NCI-H345 treated with DMSO at 0.1 percent for 48 hours (cell line): Measurements from ENCODE around the gene RALGPS1.

ENCODE experiments used
- DNase-seq: peaks from one replicate; lab custom pipeline; 2025; ENCODE audit not compliant: unreplicated experiment; lab: John Stamatoyannopoulos, UW

The RALGPS1 gene

GRCh38 chr9:127075624-127076372 is 161.2 kb downstream of the RALGPS1 start:
- DNase-seq: no peak

GRCh38 chr9:127076860-127077643 is 162.5 kb downstream of the RALGPS1 start:
- DNase-seq: no peak

- no peak for DNase-seq
Measured at GRCh38 chr9:127077644-127077946, 163.0 kb downstream of the RALGPS1 start.

GRCh38 chr9:127078336-127078735 is 163.8 kb downstream of the RALGPS1 start:
- no peak for DNase-seq

GRCh38 chr9:127078988-127079387 is 164.4 kb downstream of the RALGPS1 start:
- no peak for DNase-seq

- no peak for DNase-seq
Measured at GRCh38 chr9:127079446-127080140, 165.0 kb downstream of the RALGPS1 start.

GRCh38 chr9:127081250-127082185 is 166.9 kb downstream of the RALGPS1 start:
- DNase-seq: no peak

GRCh38 chr9:127083138-127083980 is 168.8 kb downstream of the RALGPS1 start:
- DNase-seq: no peak

GRCh38 chr9:127084076-127085039 is 169.8 kb downstream of the RALGPS1 start:
- no peak for DNase-seq

GRCh38 chr9:127085186-127085585 is 170.6 kb downstream of the RALGPS1 start:
- no peak for DNase-seq

GRCh38 chr9:127086771-127087170 is 172.2 kb downstream of the RALGPS1 start:
- DNase-seq: no peak

GRCh38 chr9:127087411-127087810 is 172.8 kb downstream of the RALGPS1 start:
- DNase-seq: no peak

- no peak for DNase-seq
Measured at GRCh38 chr9:127087836-127088235, 173.3 kb downstream of the RALGPS1 start.

GRCh38 chr9:127088724-127089615 is 174.4 kb downstream of the RALGPS1 start:
- no peak for DNase-seq

GRCh38 chr9:127089631-127090081 is 175.1 kb downstream of the RALGPS1 start:
- no peak for DNase-seq

GRCh38 chr9:127090341-127090985 is 175.9 kb downstream of the RALGPS1 start:
- no peak for DNase-seq

- no peak for DNase-seq
Measured at GRCh38 chr9:127091526-127091925, 176.9 kb downstream of the RALGPS1 start.
